IPS-NIHi11 (cell line): ENCODE results near the gene PRDM4.

ENCODE experiments used
- DNase-seq: peaks from one replicate; pipeline ENCODE4 v3.0.0; 2012; ENCODE audit warnings: mixed read lengths, low spot score

PRDM4 gene

GRCh38 chr12:107685360-107686248, 75.3 kb downstream of the PRDM4 start, which contains the start of gene PWP1:
Gene PWP1 (plus strand): TSS chr12:107685799. CDS start chr12:107685900, 101 bp downstream.
- DNase-seq, result peak; percentile 98

- peak; percentile 54 for DNase-seq
These were observed 76.0 kb downstream of the PRDM4 start for GRCh38 chr12:107684990-107685359.

- no peak for DNase-seq
These were observed 76.7 kb downstream of the PRDM4 start for GRCh38 chr12:107684029-107684795.
